Epithelial cell of proximal tubule (primary cell): ENCODE measurements around the gene PHETA1. TPM values are rescaled to one million over a fixed set of nuclear protein-coding genes. Genes with fewer than 3 reads are reported as not detected.

Experiments used
- DNase-seq: peaks from one replicate; pipeline ENCODE4 v3.0.0-alpha.2; 2011; ENCODE audit warnings: low read depth
- H3K4me3 ChIP-seq: 2 replicates; pipeline ENCODE4 v1.5.1; 2011; ENCODE audit warnings: low read depth, mild to moderate bottlenecking, low read length
- total RNA-seq: library from RNA; depleted of rRNA; stranded (reverse); fragments of >200 nt; gene quantifications from 2 replicates; pipeline ENCODE4 v1.2.3, GENCODE V29; 2015
- TF ChIP-seq, protein P1 (sequence below): conservative IDR thresholded peaks from 2 replicates; pipeline ENCODE4 v1.5.1; 2012; ENCODE audit warnings: low read depth, mild to moderate bottlenecking, low read length

The PHETA1 gene
- total RNA-seq, 1 donor from 2014 or later = 28.7 TPM

DNA sequence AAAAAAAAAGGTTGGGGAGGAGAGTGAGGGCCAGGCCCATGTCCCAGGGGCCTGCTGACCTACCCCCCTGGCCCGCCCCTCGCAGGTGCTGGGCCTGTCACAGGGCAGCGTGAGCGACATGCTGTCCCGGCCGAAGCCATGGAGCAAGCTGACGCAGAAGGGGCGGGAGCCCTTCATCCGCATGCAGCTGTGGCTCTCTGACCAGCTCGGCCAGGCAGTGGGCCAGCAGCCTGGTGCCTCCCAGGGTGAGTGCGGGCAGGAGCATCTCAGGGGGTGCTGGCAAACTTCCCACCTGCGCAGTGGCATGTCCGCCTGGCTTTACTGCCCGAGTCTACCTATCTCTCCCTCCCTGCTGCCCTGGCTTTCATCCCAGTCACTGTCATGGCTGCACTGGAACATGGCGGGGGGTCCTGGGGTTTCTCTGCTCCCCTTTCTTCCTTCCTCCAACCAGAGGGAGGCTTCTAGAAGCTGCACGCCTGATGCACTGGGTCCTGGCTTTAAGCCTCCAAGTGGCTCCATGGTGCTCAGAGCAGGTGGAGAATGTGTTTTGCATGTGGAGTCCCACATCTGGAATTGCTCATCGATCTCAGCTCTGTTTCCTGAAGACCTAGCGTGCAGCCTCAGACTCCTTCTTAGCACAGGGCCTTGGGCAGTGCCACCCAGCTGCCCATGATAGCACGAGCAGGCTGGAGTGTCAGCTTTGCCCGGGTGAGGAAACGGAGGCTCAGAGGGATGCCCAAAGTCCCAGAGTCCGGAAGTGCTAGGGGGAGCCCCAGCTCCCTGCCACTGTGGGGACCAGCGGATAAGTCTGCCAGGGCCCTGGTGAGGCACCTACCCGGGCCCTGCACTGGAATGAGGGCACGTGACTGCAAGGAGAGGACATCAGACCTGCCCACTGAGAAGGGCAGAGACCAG, 46.3 kb downstream of the PHETA1 start:
- H3K4me3 ChIP-seq = no peak overlapping the region
- no peak for DNase-seq
- TF ChIP-seq, protein P1, sequence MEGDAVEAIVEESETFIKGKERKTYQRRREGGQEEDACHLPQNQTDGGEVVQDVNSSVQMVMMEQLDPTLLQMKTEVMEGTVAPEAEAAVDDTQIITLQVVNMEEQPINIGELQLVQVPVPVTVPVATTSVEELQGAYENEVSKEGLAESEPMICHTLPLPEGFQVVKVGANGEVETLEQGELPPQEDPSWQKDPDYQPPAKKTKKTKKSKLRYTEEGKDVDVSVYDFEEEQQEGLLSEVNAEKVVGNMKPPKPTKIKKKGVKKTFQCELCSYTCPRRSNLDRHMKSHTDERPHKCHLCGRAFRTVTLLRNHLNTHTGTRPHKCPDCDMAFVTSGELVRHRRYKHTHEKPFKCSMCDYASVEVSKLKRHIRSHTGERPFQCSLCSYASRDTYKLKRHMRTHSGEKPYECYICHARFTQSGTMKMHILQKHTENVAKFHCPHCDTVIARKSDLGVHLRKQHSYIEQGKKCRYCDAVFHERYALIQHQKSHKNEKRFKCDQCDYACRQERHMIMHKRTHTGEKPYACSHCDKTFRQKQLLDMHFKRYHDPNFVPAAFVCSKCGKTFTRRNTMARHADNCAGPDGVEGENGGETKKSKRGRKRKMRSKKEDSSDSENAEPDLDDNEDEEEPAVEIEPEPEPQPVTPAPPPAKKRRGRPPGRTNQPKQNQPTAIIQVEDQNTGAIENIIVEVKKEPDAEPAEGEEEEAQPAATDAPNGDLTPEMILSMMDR = no peak

- TF ChIP-seq, protein P1 = no peak
- no peak for DNase-seq
- no peak overlapping the region for H3K4me3 ChIP-seq
Measured at GRCh38 chr12:111321317-111321716, 47.6 kb downstream of the PHETA1 start.

GRCh38 chr12:111320258-111321050, 48.4 kb downstream of the PHETA1 start:
- H3K4me3 ChIP-seq = no peak overlapping the region
- no peak for DNase-seq
- TF ChIP-seq, protein P1 = no peak

GRCh38 chr12:111319600-111320257, 49.2 kb downstream of the PHETA1 start:
- TF ChIP-seq, protein P1 = no peak
- H3K4me3 ChIP-seq = no peak overlapping the region
- no peak for DNase-seq

GRCh38 chr12:111318450-111318849, 50.4 kb downstream of the PHETA1 start:
- no peak for DNase-seq
- TF ChIP-seq, protein P1 = no peak
- H3K4me3 ChIP-seq = no peak overlapping the region

- TF ChIP-seq, protein P1 = no peak
- H3K4me3 ChIP-seq = no peak overlapping the region
- no peak for DNase-seq
Measured at GRCh38 chr12:111316671-111317070, 52.2 kb downstream of the PHETA1 start.
